ENCODE results near the gene THOC2.

The THOC2 gene

GRCh38 chrX:123755107-123755506 is 22.3 kb upstream of the THOC2 start:
- no peak for TF ChIP-seq EZH2phosphoT487 (IDR thresholded peaks at IDR 0.05; ENCODE audit: low read depth)
- TF ChIP-seq CTCF (IDR thresholded peaks at IDR 0.05; ENCODE audit: low read depth, low read length), result no peak
- no peak overlapping the region for H3K27ac ChIP-seq (ENCODE audit: low read length)
- no peak overlapping the region for H2AFZ ChIP-seq (ENCODE audit: low read depth, low read length)
- no peaks in the 10 kb centered on the region for H3K79me2 ChIP-seq (ENCODE audit: low read length)
- no peak overlapping the region for H3K4me2 ChIP-seq (ENCODE audit: low read length)
- no peaks in the 10 kb centered on the region for H3K9me3 ChIP-seq (ENCODE audit: insufficient read depth, low read length)
- H4K20me1 ChIP-seq (ENCODE audit: insufficient read depth, low read length), result no peaks in the 10 kb centered on the region
- no peaks in the 10 kb centered on the region for H3K27me3 ChIP-seq (ENCODE audit: low read depth, low read length)
- H3K36me3 ChIP-seq (replicated peaks; ENCODE audit: low read depth, low read length), result no peaks in the 10 kb centered on the region
- no peaks in the 10 kb centered on the region for H3K4me1 ChIP-seq (ENCODE audit: low read length)
- H3K4me3 ChIP-seq (ENCODE audit: low read length), result no peak overlapping the region
- no peak overlapping the region for H3K9ac ChIP-seq (ENCODE audit: low read length)

GRCh38 chrX:123753656-123754350 is 21.0 kb upstream of the THOC2 start:
- no peak overlapping the region for H2AFZ ChIP-seq (ENCODE audit: low read depth, low read length)
- H3K27me3 ChIP-seq (ENCODE audit: low read depth, low read length), result no peaks in the 10 kb centered on the region
- no peak overlapping the region for H3K9ac ChIP-seq (ENCODE audit: low read length)
- no peak overlapping the region for H3K27ac ChIP-seq (ENCODE audit: low read length)
- H3K4me3 ChIP-seq (ENCODE audit: low read length), result no peak overlapping the region
- no peaks in the 10 kb centered on the region for H3K9me3 ChIP-seq (ENCODE audit: insufficient read depth, low read length)
- H3K79me2 ChIP-seq (ENCODE audit: low read length), result no peaks in the 10 kb centered on the region
- H3K4me1 ChIP-seq (ENCODE audit: low read length), result no peaks in the 10 kb centered on the region
- H4K20me1 ChIP-seq (ENCODE audit: insufficient read depth, low read length), result no peaks in the 10 kb centered on the region
- no peak for TF ChIP-seq CTCF (IDR thresholded peaks at IDR 0.05; ENCODE audit: low read depth, low read length)
- no peak for TF ChIP-seq EZH2phosphoT487 (IDR thresholded peaks at IDR 0.05; ENCODE audit: low read depth)
- no peak overlapping the region for H3K4me2 ChIP-seq (ENCODE audit: low read length)
- no peaks in the 10 kb centered on the region for H3K36me3 ChIP-seq (replicated peaks; ENCODE audit: low read depth, low read length)

GRCh38 chrX:123749643-123750042 is 16.8 kb upstream of the THOC2 start:
- H3K4me1 ChIP-seq (ENCODE audit: low read length), result no peaks in the 10 kb centered on the region
- H3K27me3 ChIP-seq (ENCODE audit: low read depth, low read length), result no peaks in the 10 kb centered on the region
- no peak overlapping the region for H3K4me2 ChIP-seq (ENCODE audit: low read length)
- no peaks in the 10 kb centered on the region for H3K9me3 ChIP-seq (ENCODE audit: insufficient read depth, low read length)
- H4K20me1 ChIP-seq (ENCODE audit: insufficient read depth, low read length), result no peaks in the 10 kb centered on the region
- no peak overlapping the region for H3K27ac ChIP-seq (ENCODE audit: low read length)
- H3K4me3 ChIP-seq (ENCODE audit: low read length), result no peak overlapping the region
- H2AFZ ChIP-seq (ENCODE audit: low read depth, low read length), result no peak overlapping the region
- no peak overlapping the region for H3K9ac ChIP-seq (ENCODE audit: low read length)
- TF ChIP-seq EZH2phosphoT487 (IDR thresholded peaks at IDR 0.05; ENCODE audit: low read depth) (no peak), CTCF (IDR thresholded peaks at IDR 0.05; ENCODE audit: low read depth, low read length) (no peak)
- no peaks in the 10 kb centered on the region for H3K36me3 ChIP-seq (replicated peaks; ENCODE audit: low read depth, low read length)
- H3K79me2 ChIP-seq (ENCODE audit: low read length), result no peaks in the 10 kb centered on the region

GRCh38 chrX:123745511-123745910 is 12.7 kb upstream of the THOC2 start:
- no peak overlapping the region for H2AFZ ChIP-seq (ENCODE audit: low read depth, low read length)
- no peaks in the 10 kb centered on the region for H3K9me3 ChIP-seq (ENCODE audit: insufficient read depth, low read length)
- H3K36me3 ChIP-seq (replicated peaks; ENCODE audit: low read depth, low read length), result no peaks in the 10 kb centered on the region
- no peaks in the 10 kb centered on the region for H3K4me1 ChIP-seq (ENCODE audit: low read length)
- H3K27me3 ChIP-seq (ENCODE audit: low read depth, low read length), result no peaks in the 10 kb centered on the region
- H3K4me3 ChIP-seq (ENCODE audit: low read length), result no peak overlapping the region
- no peak for TF ChIP-seq CTCF (IDR thresholded peaks at IDR 0.05; ENCODE audit: low read depth, low read length)
- H3K79me2 ChIP-seq (ENCODE audit: low read length), result no peaks in the 10 kb centered on the region
- no peaks in the 10 kb centered on the region for H4K20me1 ChIP-seq (ENCODE audit: insufficient read depth, low read length)
- no peak overlapping the region for H3K4me2 ChIP-seq (ENCODE audit: low read length)
- no peak overlapping the region for H3K27ac ChIP-seq (ENCODE audit: low read length)
- no peak overlapping the region for H3K9ac ChIP-seq (ENCODE audit: low read length)
